ENCODE data around the gene CYP2W1. TPM values are rescaled to one million over a fixed set of nuclear protein-coding genes. Genes with fewer than 3 reads are reported as not detected.

The CYP2W1 gene
- polyA plus RNA-seq, 1 donor (not counting 4 experiments of a cell fraction or from before 2014, with no cell fraction given): 0.05 TPM

DNA sequence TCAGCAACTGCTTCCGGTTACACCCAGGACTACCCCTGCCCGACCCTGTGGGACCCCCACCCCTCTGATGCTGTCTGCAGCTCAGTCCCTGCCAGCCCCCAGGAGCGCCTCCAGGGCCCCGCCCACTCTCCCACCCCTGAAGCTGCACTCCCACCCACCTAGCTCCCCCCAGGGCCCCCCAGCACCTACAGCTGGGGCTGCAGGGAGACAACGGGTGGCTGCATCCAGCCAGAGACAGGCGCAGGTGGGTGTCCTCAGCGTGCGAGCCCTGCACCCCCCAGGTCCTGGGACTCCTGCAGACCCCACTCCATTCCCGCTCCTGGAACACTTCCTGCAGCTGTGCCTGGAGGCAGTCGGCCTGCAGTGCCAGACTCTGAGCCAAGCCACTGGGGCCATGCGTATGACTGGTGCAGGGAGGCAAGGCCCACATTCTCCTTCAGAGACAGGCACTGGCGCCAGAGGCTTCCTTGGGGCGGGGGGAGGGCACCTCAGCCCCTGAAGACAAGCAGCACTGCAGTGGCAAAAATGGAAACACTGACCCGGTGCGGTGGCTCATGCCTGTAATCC lies 6.1 kb downstream of the CYP2W1 start:
- H2AFZ ChIP-seq (ENCODE audit: control insufficient read depth, low read length): no peak overlapping the region
- H3K27me3 ChIP-seq (ENCODE audit: control insufficient read depth, extremely low read depth, insufficient read depth, low read length): peaks cover 38% of the 10 kb centered on the region
- dilution Hi-C loops (cut with MboI; ENCODE audit: extremely low pct_ligation_motif_present, low sequenced_read_pairs): no loop called here

DNA sequence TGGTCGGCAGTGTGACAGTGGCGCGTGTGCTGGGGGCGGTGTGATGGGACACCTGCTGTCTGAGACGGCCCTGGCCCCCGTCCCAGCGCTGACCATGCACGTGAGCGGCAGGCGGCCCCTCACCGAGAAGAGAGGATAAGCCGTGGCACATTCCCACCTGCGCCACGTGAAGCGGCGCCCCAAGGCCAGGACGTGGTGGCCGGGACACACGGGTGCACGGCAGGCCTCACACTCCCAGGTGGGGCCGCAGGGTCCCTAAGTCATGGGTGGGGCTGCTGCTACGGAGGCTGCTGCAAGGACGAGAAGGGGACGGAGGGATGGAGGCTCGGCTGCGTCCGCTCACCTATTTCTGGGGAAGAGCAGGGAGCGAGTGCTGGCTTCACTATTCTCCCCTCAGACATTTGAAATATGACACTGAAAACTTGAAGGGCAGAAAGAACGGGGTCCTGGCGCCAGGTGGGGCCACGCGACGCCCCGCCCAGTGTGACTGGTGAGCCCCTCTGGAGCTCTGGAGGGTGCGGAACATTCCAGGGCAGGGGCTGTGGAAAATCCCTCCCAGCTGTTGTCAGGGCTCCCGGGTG lies 7.5 kb downstream of the CYP2W1 start:
- TF ChIP-seq, protein P1, sequence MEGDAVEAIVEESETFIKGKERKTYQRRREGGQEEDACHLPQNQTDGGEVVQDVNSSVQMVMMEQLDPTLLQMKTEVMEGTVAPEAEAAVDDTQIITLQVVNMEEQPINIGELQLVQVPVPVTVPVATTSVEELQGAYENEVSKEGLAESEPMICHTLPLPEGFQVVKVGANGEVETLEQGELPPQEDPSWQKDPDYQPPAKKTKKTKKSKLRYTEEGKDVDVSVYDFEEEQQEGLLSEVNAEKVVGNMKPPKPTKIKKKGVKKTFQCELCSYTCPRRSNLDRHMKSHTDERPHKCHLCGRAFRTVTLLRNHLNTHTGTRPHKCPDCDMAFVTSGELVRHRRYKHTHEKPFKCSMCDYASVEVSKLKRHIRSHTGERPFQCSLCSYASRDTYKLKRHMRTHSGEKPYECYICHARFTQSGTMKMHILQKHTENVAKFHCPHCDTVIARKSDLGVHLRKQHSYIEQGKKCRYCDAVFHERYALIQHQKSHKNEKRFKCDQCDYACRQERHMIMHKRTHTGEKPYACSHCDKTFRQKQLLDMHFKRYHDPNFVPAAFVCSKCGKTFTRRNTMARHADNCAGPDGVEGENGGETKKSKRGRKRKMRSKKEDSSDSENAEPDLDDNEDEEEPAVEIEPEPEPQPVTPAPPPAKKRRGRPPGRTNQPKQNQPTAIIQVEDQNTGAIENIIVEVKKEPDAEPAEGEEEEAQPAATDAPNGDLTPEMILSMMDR (optimal IDR thresholded peaks at IDR 0.05 in 1 of 3, IDR thresholded peaks at IDR 0.05 in 1 of 3, conservative IDR thresholded peaks at IDR 0.05 in 1 of 3; ENCODE audit: extremely low read depth in 1 of 3, insufficient read depth in 2 of 3, low read length in 3 of 3): no peak
- TF ChIP-seq EZH2 (IDR thresholded peaks at IDR 0.05; ENCODE audit: low read length): no peak
- H3K27ac ChIP-seq (ENCODE audit: control insufficient read depth, insufficient read depth, low read length): no peak overlapping the region
- no peak for DNase-seq (ENCODE audit: low read depth, low spot score)
- no peak for FAIRE-seq
- dilution Hi-C loops (cut with MboI; ENCODE audit: extremely low pct_ligation_motif_present, low sequenced_read_pairs): no loop called here
- no peak overlapping the region for H3K9ac ChIP-seq (ENCODE audit: control insufficient read depth, extremely low read depth, insufficient read depth, low read length)
- H3K79me2 ChIP-seq (ENCODE audit: control insufficient read depth, insufficient read depth, low read length): no peaks in the 10 kb centered on the region
- H3K4me2 ChIP-seq (ENCODE audit: control insufficient read depth, extremely low read depth, insufficient read depth, low read depth, low read length): no peak overlapping the region
- H3K27me3 ChIP-seq (ENCODE audit: control insufficient read depth, extremely low read depth, insufficient read depth, low read length): peaks cover 24% of the 10 kb centered on the region
- no peaks in the 10 kb centered on the region for H3K9me3 ChIP-seq (ENCODE audit: control insufficient read depth, low read depth, low read length)
- no peaks in the 10 kb centered on the region for H3K9me1 ChIP-seq (ENCODE audit: control insufficient read depth, extremely low read depth, insufficient read depth, low read length)
- H3K4me1 ChIP-seq (ENCODE audit: control insufficient read depth, extremely low read depth, insufficient read depth, low read length): no peaks in the 10 kb centered on the region
- no peak overlapping the region for H3K4me3 ChIP-seq (ENCODE audit: control insufficient read depth in 2 of 3, extremely low read depth in 1 of 3, insufficient read depth in 2 of 3, low read depth in 1 of 3, low read length in 3 of 3)
- H4K20me1 ChIP-seq (ENCODE audit: control insufficient read depth, extremely low read depth, insufficient read depth, low read length): no peaks in the 10 kb centered on the region
- no peak overlapping the region for H2AFZ ChIP-seq (ENCODE audit: control insufficient read depth, low read length)
- peaks cover 0 to 2% of the 10 kb centered on the region in 2 experiments for H3K36me3 ChIP-seq (ENCODE audit: control insufficient read depth in 2 of 2, extremely low read depth in 1 of 2, insufficient read depth in 2 of 2, low read length in 2 of 2)

More for the DNA sequence above, 6.1 kb downstream of the CYP2W1 start:
- Histone ChIP-seq H3K4me2 (ENCODE audit: control insufficient read depth, extremely low read depth, insufficient read depth, low read depth, low read length) (no peak overlapping the region), H3K9me1 (ENCODE audit: control insufficient read depth, extremely low read depth, insufficient read depth, low read length) (no peaks in the 10 kb centered on the region), H3K79me2 (ENCODE audit: control insufficient read depth, insufficient read depth, low read length) (no peaks in the 10 kb centered on the region), H3K4me3 (ENCODE audit: control insufficient read depth in 2 of 3, extremely low read depth in 1 of 3, insufficient read depth in 2 of 3, low read depth in 1 of 3, low read length in 3 of 3) (no peak overlapping the region), H3K9me3 (ENCODE audit: control insufficient read depth, low read depth, low read length) (no peaks in the 10 kb centered on the region), H4K20me1 (ENCODE audit: control insufficient read depth, extremely low read depth, insufficient read depth, low read length) (no peaks in the 10 kb centered on the region), H3K4me1 (ENCODE audit: control insufficient read depth, extremely low read depth, insufficient read depth, low read length) (no peaks in the 10 kb centered on the region), H3K36me3 (ENCODE audit: control insufficient read depth in 2 of 2, extremely low read depth in 1 of 2, insufficient read depth in 2 of 2, low read length in 2 of 2) (no peaks in the 10 kb centered on the region), H3K9ac (ENCODE audit: control insufficient read depth, extremely low read depth, insufficient read depth, low read length) (no peak overlapping the region), H3K27ac (ENCODE audit: control insufficient read depth, insufficient read depth, low read length) (no peak overlapping the region)
- TF ChIP-seq, protein P1 (optimal IDR thresholded peaks at IDR 0.05 in 1 of 3, IDR thresholded peaks at IDR 0.05 in 1 of 3, conservative IDR thresholded peaks at IDR 0.05 in 1 of 3; ENCODE audit: extremely low read depth in 1 of 3, insufficient read depth in 2 of 3, low read length in 3 of 3): no peak
- TF ChIP-seq EZH2 (IDR thresholded peaks at IDR 0.05; ENCODE audit: low read length): no peak
- DNase-seq (ENCODE audit: low read depth, low spot score): no peak
- FAIRE-seq: no peak
